Activated CD8-positive, alpha-beta memory T cell treated with anti-CD3 and anti-CD28 coated beads for 36 hours (primary cell): ENCODE measurements around the gene RGN. TPM values are rescaled to one million over a fixed set of nuclear protein-coding genes. Genes with fewer than 3 reads are reported as not detected.

Experiments
- CTCF ChIA-PET: fragments of 350-600 bp; sonication (Branson Sonifier 250); formaldehyde crosslinking; loops from one replicate; lab custom pipeline; 2021; ENCODE audit warnings: antibody characterized with exemption; lab: Charles Lee
- POLR2A ChIA-PET: fragments of 350-600 bp; sonication (Branson Sonifier 250); formaldehyde crosslinking; loops from one replicate; lab custom pipeline; 2021; ENCODE audit warnings: antibody characterized with exemption; lab: Charles Lee
- total RNA-seq, 2 experiments: library from RNA; stranded (reverse); gene quantifications; one replicate each; pipeline ENCODE4 v1.2.3, GENCODE V29; 2021

RGN gene
- total RNA-seq, result not detected

DNA sequence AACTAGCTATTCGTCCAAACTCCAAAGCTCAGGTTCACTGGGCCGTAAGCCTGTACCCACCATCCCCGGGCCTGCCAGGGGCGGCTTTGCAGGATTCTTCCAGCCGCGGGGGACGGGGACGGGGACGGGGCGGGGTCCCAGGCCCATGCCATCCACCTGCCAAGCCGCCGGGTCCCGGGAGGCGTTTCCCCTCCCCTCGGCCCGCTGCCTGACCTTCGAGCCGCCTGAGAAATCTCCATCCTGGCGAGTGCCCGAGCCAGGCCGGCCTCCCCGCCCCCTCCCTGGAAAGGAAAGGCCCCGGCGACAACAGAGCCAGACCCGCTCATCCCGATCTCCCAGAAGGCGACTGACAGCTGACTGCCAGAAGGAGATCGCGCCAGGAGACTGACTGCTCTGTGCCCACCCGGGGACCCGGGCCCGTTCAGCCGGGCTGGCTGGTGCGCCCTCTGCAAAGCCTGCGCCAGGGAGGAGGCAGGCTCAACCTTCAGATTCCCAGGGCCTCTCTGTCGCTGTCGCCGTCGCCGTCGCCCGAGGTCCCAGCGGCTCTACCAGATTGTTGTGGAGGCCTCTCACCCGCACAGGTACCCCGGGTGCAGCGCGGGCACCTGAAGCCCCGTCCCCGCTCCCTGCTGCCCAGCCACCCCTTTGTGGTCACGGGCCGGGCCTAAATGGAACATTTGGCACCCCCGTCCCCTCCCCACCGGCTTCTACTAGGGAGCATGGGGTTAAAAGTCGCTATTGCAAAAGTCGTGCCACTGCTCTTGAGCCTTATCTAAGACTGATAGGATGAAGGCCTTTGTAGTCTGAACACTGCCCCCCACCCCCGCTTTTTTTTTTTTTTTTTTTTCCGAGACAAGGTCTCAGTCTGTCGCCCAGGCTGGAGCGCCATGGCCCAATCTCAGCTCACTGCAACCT is at the start of gene RGN:
Gene RGN (plus strand): TSS at position 315 of the 915 bp plus-strand sequence. CDS start 2,702 bp downstream, outside the sequence.
- ChIA-PET POLR2A (no interaction called here), CTCF (interaction anchor here (0.6 kb wide), 2 partner anchors 230 to 1721 kb away, joined by 3 to 7 read pairs; no protein-coding TSS in a partner anchor)

DNA sequence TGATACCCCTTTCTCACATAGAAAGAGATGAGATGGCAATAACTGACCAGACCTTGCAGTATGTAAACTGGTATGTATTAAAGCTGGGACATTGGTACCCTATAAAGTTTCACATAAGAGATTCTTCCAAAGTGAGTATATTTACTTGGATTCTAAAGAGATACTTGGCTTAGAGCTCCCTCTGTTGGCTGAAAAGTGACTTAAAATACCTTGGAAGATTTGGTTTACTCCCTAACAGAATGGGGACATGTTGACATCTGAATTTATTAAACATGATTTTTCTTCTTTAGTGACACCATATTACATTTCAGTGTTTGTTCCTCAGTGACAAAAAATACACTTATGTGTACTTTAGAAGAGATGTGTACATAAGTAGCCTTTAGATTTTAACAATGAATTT is 47.9 kb upstream of the RGN start:
- POLR2A ChIA-PET, result no interaction called here
- CTCF ChIA-PET, result interaction anchor here (1.4 kb wide), 1 partner anchor 63 kb away, joined by 3 read pairs; no protein-coding TSS in a partner anchor

DNA sequence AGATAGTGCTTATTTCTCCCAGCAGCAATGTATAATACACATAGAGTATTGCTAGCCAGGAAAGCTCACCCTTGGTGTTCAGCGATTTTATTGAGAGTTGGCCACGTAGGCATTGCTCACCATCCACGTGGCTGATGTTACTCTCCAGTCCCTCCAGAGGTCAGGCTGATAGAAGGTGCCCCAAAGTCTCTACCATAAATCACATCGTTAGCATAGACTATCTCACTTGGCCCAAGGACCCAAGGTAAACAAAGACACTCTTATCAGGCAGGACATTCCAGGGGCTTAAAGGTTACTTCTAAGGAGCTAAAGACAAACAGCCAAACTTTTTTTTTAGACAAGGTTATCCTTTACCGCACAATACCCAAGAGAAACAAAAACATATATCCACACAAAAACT is 30.3 kb upstream of the RGN start:
- ChIA-PET CTCF (interaction anchor here (0.7 kb wide), 1 partner anchor 33 kb away, joined by 3 read pairs; no protein-coding TSS in a partner anchor), POLR2A (no interaction called here)

DNA sequence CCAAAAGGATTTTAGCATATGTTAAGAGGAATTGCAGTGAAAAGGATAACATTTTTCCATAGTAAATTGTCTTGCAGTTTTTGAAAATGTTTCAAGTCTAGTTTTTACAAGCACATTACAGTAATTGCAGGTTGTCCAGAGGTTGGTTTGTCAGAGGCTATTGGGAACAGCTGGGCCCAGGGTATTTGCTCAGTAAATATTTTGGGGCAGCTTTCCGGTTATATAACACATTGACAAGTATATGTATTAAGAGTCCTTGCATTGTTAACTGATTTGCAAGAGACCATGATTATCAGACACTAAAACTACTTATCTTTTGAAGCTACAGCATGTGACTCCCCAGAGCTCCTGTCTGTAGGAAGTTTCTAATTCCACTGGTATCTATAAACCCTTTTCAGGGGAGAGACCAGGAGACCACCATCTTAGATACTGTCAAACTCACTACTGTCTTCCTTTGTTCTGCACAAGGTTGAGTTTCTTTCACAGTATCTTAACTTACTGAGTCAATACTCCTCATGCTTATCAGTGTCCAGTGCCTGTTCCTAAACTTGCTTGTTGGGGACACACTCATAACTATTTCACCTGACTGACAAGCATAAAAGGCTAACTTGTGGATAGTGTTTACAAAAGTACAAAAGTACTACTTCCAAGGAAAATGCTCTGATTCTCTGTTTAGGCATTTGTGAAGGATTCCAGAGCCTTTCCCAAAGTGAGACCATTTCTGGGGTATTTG is 18.9 kb upstream of the RGN start:
- POLR2A ChIA-PET, result no interaction called here
- CTCF ChIA-PET, result interaction anchor here (0.5 kb wide), 1 partner anchor 541 kb away, joined by 3 read pairs; no protein-coding TSS in a partner anchor

DNA sequence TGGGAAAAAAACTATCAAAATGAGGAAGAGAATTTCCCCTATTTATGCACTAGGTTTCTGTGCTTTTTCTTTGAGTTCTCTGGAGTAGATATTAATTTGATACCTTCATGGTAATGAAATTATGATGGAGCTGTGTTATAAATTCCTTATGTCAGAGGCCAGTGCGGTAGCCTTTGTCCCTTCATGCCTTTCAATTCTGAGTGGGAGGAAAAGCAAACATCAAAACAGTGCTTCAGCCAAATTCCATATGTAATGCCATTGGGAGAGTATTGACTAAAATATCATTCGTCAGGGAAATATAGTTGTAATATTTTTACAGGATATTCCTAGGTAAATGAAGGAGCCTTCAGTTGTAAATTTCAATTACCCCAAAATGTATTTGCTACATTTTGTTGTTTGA is 17.5 kb upstream of the RGN start:
- POLR2A ChIA-PET, result no interaction called here
- CTCF ChIA-PET, result no interaction called here

DNA sequence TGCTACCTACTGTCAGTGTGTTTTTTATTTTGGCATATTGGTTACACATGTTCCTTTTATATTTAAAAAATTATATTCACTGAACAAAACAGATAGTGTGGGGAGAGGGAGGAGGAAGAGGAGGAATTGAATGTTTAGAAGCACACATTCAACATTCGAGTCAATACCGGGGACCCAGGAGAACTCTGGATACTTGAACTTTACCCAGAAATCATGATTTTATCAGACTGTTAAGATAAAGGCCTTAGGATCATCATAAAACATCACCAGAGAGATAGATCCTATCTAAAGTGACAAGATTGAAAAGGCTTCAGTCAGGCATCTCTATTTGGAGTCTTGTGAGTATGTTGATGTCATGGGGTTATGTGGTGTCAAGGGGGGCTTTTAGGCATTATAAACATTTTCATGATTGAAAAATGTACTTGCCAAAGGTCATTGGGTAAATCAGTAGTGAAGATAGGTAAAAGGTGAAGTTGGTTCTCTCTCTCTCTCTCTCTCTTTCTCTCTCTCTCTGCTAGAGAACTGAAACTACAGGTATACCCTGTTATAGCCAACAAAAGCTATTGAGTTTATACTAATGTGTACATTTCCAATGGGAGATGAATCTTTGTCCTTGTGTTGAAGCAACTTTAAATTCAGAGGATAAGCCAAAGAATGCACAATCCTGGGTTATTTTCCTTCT is 16.9 kb upstream of the RGN start:
- CTCF ChIA-PET, result no interaction called here
- POLR2A ChIA-PET, result no interaction called here

DNA sequence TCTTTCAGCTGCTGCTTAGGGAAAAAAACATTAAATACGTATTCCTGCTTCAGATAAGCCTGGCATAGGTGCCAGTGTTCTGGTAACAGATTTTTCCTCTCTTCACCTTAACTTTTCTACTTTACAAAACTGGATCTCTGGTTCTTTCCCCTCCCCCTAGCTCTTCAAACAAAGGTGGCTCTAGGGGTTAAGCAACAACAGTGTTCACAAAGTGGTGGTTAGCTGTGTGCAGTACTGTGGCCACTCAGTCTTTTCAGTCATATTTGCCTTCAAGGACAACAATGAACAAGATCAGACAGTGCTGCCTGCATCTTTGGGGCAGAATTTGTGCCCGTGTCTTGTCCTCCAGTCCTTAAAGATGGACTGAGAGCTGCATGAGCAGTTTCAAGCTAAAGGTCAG is 15.1 kb upstream of the RGN start:
- ChIA-PET POLR2A (no interaction called here), CTCF (no interaction called here)

DNA sequence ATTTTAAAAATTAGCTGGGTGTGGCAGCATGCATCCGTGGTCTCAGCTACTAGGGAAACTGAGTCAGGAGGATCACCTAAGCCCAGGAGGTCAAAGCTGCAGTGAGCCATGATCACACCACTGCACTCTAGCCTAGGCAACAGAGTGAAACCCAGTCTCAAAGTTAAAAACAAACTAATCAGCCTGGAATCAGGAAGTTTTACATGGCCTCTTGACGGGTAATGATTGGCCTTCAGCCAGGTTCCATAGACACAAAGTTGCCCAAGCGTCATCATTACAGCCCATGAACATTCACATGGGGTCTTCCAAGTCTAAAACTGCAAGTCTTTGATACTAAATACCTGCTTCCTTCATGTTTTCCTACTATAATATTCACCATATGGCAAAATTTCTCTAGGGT is 10.0 kb upstream of the RGN start:
- ChIA-PET CTCF (no interaction called here), POLR2A (no interaction called here)

DNA sequence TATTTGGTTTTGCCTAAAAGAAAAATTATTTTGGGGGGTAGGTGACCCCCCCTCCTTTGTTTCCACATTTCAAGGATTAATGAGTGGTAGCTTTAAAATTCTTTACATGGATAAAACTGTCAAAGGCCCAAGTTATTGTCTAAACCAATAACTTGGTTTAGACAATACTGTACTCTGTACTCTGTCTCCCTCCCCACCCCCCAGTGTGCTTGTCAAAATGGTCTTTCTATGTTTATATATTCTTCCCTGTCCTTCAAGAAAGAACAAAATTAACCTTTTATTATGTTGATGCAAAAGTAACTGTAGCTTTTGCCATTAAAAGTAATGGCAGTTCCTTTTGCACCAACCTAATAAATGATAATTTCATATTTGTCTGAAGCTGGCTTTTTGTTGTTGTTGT is 9.5 kb upstream of the RGN start:
- CTCF ChIA-PET, result no interaction called here

DNA sequence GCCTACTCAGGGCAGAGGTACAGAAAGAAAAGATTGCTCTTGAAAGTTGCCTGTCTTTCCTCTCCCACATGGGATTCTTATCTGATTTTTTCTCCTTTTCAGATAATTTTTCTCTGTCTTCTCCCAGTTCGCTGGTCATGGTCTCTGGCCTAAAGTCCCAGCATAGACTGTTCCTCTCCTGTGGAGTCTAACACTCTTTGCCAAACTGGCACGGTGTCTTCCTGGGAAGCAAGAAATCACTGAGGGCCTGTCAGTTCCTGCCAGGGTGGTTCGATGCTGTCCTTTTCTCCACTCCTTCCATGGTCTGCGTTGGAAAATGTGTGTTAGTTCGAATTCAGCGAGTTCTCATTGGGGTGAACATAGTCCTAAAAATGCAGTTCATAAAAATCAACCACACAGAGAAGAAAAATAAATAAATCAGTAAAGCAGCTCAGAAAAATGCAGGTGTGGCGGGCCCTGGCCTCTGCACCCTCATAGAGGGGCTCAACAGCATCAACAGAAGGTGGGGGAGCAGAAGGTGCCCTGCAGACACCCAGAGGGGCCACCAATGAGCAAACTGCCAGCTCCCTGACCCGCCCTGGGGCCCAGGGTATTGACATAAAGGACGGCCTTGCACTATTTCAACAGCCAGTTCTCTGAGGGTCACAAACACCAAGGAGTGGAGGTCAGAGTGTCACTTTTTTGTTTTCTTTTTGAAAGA is 2.1 kb downstream of the RGN start:
- POLR2A ChIA-PET, result no interaction called here
- CTCF ChIA-PET, result interaction anchor here (0.6 kb wide), 1 partner anchor 33 kb away, joined by 3 read pairs; no protein-coding TSS in a partner anchor

More for the DNA sequence above, 9.5 kb upstream of the RGN start:
- POLR2A ChIA-PET, result no interaction called here

DNA sequence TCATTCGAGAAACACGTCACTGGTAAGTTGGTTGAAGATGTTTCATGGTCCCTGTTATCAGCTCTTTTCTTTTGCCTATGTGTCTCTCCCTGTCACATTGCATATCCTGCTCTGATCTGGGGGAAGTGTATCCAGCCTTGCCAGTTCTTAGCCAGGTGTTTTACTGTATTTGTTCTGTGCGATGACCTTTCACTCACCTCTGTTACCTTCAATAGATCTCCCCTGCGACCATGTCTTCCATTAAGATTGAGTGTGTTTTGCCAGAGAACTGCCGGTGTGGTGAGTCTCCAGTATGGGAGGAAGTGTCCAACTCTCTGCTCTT is 2.6 kb downstream of the RGN start:
- ChIA-PET POLR2A (no interaction called here), CTCF (interaction anchor here (0.6 kb wide), 1 partner anchor 33 kb away, joined by 3 read pairs; no protein-coding TSS in a partner anchor)

DNA sequence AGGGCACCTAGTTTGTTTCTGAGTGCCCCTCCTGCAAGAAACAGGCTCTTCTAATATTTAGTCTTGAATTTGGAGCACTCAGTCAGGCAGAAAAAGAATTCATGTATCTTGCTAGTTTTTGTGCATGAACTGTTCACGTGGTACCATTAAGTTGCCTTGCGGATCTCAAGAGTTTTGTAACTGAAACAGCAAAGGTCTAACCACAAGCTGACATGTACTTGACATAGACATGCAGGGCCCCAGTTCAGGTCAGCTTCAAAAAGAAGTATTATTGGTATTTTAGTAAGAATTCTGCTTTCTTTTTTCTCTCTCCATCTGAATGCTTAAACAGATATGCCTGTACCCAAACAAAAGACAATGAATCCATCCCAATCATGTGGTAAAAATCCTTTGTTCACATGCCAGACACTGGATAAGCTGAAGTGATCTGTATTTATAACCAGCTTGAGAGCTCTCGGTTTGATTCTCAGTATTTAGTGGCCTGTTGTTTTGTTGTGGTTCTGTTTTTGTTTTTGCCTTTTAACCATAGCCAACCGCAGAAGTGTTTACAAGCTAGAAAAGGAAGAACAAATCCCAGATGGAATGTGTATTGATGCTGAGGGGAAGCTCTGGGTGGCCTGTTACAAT is 13.0 kb downstream of the RGN start:
- POLR2A ChIA-PET, result interaction anchor here (0.6 to 1.0 kb wide), 2 partner anchors 38 to 123 kb away, joined by 3 read pairs; no protein-coding TSS in a partner anchor
- CTCF ChIA-PET, result no interaction called here

DNA sequence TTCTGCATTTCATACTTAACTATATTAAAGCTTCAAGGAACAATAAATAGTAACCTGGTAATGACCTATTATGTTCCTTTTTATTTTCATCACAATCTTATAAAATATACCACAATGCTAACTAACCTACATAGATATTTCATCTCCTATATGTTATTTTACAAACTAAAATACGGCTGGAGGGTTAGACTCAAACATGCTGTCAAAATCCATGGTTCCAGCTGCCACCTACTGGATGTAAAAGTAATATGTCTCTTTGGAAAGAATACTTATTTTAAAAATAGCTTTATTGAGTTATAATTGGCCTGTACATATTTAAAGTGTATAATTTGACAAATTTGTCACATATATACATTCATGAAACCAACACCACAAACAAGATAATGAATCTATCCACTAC is 15.0 kb downstream of the RGN start:
- CTCF ChIA-PET, result interaction anchor here (0.5 to 1.3 kb wide), 3 partner anchors 63 to 189 kb away, joined by 3 to 4 read pairs (median 3); no protein-coding TSS in a partner anchor
- POLR2A ChIA-PET, result no interaction called here

DNA sequence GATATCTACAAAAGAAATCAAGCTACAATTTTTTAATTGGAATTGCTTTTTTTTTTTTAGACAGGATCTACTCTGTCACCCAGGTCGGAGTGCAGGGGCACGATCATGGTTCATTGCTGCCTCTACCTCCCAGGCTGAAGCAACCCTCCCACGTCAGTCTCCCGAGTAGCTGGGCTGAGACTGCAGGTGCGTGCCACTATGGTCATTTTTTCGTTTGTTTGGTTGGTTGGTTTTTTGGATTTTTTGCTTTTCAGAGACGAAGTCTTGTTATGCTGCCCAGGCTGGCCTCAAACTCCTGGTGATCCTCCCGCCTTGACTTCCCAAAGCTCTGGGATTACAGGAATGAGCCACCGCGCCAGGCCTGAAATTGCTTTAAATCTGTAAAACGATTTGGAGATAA is 15.6 kb downstream of the RGN start:
- ChIA-PET CTCF (interaction anchor here (1.3 kb wide), 2 partner anchors 63 to 190 kb away, joined by 3 read pairs; no protein-coding TSS in a partner anchor), POLR2A (no interaction called here)

DNA sequence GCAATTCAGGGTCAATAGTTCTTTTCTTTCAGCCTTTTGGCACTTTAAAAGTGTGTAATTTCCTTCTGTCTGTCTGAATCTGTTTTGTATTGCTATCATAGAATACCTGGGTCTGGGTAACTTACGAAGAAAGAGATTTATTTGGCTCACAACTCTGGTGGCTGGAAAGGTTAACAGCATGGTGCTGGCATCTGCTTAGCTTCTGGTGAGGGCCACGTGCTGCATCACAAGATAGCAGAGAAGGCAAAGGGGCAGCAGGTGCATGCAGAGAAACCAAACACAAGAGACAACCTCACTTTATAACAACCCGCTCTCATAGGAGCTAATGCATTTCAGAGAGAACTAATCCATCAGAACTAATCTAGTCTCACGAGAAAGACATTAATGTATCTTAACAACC is 18.8 kb downstream of the RGN start:
- CTCF ChIA-PET, result no interaction called here
- POLR2A ChIA-PET, result no interaction called here

DNA sequence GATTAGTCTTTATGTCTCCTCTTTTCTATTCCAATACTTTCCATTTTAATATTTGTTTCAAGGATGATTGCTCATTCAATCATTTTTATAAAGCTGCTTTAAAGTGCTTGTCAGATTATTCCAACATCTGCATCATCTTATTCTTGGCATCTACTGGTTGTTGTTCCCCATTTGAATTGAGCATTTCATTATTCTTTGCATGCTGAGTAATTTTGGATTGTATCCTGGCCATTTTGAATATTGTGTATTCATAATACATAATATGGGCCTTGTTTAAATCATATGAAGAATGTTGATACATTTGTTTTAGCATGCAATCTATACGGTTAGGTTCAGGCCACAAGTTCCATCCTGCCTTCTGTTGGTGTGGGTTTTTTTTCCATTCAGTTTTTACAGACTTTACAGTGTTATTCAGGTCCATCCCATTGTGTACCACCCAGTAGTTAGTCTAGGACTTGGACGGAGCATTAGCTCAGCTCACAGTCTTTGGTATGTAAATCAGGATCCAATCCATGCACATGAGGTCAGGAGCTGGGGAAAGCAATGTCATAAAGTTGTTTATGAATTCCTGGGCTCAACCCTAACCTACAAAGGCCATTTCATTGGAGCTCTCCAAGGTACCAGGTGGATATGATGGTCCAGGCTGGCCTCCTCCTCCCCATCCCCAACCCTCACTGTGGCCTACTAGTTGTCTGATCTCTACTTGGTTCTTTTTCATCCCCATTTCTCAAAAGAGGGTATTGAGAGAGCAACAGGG is 20.3 kb downstream of the RGN start:
- ChIA-PET CTCF (no interaction called here), POLR2A (no interaction called here)

DNA sequence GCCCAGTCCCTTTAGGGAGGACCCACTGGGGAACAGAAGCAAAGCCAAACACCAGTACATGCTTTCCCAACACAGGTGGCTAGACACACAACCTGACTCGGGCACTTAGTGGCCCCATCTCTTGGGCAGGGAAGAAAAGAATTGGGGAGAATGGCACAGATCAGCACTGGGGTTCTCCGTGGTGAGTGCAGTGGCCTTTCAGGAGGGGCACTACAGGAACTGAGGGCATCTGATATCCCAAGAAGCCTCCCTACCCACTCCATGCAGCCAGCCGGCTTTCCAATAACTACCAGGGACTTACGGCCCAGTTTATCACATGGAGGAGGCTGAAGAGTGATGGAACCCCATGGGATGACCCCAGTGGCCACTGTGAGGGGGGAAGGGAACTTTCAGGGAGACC is 23.0 kb downstream of the RGN start:
- POLR2A ChIA-PET, result no interaction called here

More for the DNA sequence above, 23.0 kb downstream of the RGN start:
- CTCF ChIA-PET, result no interaction called here
